ENCODE results near the gene RC3H2. TPM values are rescaled to one million over a fixed set of nuclear protein-coding genes. Genes with fewer than 3 reads are reported as not detected.

Gene RC3H2, protein sequence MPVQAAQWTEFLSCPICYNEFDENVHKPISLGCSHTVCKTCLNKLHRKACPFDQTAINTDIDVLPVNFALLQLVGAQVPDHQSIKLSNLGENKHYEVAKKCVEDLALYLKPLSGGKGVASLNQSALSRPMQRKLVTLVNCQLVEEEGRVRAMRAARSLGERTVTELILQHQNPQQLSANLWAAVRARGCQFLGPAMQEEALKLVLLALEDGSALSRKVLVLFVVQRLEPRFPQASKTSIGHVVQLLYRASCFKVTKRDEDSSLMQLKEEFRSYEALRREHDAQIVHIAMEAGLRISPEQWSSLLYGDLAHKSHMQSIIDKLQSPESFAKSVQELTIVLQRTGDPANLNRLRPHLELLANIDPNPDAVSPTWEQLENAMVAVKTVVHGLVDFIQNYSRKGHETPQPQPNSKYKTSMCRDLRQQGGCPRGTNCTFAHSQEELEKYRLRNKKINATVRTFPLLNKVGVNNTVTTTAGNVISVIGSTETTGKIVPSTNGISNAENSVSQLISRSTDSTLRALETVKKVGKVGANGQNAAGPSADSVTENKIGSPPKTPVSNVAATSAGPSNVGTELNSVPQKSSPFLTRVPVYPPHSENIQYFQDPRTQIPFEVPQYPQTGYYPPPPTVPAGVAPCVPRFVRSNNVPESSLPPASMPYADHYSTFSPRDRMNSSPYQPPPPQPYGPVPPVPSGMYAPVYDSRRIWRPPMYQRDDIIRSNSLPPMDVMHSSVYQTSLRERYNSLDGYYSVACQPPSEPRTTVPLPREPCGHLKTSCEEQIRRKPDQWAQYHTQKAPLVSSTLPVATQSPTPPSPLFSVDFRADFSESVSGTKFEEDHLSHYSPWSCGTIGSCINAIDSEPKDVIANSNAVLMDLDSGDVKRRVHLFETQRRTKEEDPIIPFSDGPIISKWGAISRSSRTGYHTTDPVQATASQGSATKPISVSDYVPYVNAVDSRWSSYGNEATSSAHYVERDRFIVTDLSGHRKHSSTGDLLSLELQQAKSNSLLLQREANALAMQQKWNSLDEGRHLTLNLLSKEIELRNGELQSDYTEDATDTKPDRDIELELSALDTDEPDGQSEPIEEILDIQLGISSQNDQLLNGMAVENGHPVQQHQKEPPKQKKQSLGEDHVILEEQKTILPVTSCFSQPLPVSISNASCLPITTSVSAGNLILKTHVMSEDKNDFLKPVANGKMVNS
- 71.7 TPM for total RNA-seq (ENCODE audit: unreplicated experiment)
- long read RNA-seq, partial matches to known transcripts = 1 of 1 reads
- long read RNA-seq, other reads (novel, unspliced or antisense) = 0 of 1 reads

DNA sequence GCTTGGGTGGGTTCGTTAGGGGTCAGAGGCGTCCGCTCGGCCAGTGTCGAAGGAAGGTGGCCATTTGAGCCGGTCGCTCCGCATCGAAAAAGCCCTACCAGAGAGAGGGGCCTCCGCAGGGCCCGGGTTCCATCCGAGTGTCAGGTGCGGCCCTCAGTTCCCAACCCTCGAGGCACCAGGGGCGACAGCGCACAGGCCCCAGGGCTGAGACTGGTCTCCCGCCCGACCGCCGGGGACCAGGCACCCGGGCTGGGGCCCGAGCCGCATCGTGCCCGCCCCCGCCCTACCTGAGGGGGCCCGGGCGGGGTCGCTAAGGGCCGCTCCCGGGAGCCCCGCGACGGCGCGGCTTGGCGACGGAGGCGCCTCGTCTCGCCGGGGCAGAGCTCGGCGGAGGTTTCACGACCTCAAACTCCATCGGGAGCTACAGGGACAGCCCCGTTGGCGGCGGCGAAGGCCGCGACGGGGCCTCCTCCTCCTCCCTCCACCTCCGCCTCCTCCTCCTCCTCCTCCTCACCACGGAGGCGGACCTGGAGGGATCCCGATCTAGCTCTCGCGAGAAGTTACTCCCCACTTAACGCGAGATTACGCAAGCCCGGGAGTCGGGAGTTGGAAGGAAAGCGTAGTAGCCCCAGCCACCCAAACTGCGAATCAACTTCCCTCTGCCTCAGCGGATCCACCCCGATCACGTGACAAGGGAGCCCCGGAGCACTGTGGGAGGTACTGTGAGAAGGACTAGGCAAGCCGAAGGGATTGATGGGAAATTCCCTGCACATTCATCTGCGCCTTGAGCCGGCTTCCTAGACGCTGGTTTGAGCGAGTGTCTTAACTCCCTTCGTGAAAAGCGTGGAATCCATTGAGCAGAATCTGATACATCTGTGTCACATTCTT, at the start of gene RC3H2:
Gene RC3H2, minus strand, starts transcription at position 537 of the 888 bp plus-strand sequence. CDS start 7,850 bp downstream, outside the sequence.
- peak within 1 kb of the TSS; percentile 95 for H3K4me3 Mint-ChIP-seq (ENCODE audit: unreplicated experiment)
- TF ChIP-seq, protein P1, sequence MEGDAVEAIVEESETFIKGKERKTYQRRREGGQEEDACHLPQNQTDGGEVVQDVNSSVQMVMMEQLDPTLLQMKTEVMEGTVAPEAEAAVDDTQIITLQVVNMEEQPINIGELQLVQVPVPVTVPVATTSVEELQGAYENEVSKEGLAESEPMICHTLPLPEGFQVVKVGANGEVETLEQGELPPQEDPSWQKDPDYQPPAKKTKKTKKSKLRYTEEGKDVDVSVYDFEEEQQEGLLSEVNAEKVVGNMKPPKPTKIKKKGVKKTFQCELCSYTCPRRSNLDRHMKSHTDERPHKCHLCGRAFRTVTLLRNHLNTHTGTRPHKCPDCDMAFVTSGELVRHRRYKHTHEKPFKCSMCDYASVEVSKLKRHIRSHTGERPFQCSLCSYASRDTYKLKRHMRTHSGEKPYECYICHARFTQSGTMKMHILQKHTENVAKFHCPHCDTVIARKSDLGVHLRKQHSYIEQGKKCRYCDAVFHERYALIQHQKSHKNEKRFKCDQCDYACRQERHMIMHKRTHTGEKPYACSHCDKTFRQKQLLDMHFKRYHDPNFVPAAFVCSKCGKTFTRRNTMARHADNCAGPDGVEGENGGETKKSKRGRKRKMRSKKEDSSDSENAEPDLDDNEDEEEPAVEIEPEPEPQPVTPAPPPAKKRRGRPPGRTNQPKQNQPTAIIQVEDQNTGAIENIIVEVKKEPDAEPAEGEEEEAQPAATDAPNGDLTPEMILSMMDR (IDR thresholded peaks at IDR 0.05; ENCODE audit: partially characterized antibody, unreplicated experiment) = no peak
- H3K36me3 Mint-ChIP-seq (ENCODE audit: unreplicated experiment) = no peaks in the 10 kb centered on the region
- peak within 1 kb of the TSS; percentile 95 for H3K27ac Mint-ChIP-seq (ENCODE audit: unreplicated experiment)
- peak; percentile 98 for DNase-seq
- H3K4me1 Mint-ChIP-seq (ENCODE audit: low read depth, unreplicated experiment) = peaks cover 4% of the 10 kb centered on the region
- peaks cover 6% of the 10 kb centered on the region for H3K27me3 Mint-ChIP-seq (ENCODE audit: unreplicated experiment)
- peaks cover 9% of the 10 kb centered on the region for H3K9me3 Mint-ChIP-seq (ENCODE audit: unreplicated experiment)

DNA sequence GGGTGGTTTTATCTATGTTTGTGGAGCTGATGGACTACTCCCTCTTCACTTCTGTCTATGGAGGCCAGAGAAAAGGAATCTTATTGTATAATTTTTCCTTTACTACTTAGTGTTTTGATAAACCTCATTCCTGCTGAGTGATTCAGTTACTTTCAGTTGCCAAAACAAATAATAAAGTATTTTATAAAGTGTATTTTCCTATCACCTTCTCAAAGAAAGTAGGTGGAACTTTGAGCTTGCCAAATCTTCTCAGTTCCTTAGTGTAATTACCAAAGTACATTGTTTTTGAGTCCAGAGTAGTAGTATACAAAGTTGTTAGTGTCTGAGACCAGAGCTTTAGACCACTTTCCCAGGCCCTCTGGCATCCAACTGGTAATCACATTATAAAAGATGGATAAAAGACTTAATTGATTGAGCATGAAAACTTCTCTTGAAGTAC, 49.1 kb upstream of the RC3H2 start:
- TF ChIP-seq, protein P1 (IDR thresholded peaks at IDR 0.05; ENCODE audit: partially characterized antibody, unreplicated experiment) = no peak
- H3K27ac Mint-ChIP-seq (ENCODE audit: unreplicated experiment) = no peak overlapping the region
- H3K9me3 Mint-ChIP-seq (ENCODE audit: unreplicated experiment) = no peaks in the 10 kb centered on the region
- H3K4me1 Mint-ChIP-seq (ENCODE audit: low read depth, unreplicated experiment) = peaks cover 6% of the 10 kb centered on the region
- H3K4me3 Mint-ChIP-seq (ENCODE audit: unreplicated experiment) = no peak overlapping the region
- no peak for DNase-seq
- peaks cover 5% of the 10 kb centered on the region for H3K36me3 Mint-ChIP-seq (ENCODE audit: unreplicated experiment)
- H3K27me3 Mint-ChIP-seq (ENCODE audit: unreplicated experiment) = no peaks in the 10 kb centered on the region

DNA sequence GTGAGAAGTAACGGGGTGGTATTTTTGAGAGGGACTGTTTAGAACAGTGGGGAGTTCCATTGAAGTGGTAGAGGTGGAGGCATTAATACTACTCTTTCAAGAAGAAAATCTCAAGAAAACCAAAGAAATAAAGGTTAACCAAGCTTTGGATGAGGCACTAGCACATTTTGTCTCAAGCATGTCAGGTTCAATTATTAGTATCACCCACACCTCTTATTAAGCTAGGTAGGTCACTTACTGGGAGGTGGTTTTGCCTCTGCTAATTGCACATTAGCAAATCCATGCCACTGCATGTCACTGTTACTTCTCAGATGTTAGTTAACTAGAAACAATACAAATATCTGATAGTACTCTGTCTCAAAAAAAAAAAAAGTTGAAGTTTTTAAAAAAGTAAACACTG, 45.9 kb upstream of the RC3H2 start:
- no peak overlapping the region for H3K27ac Mint-ChIP-seq (ENCODE audit: unreplicated experiment)
- H3K27me3 Mint-ChIP-seq (ENCODE audit: unreplicated experiment) = no peaks in the 10 kb centered on the region
- no peaks in the 10 kb centered on the region for H3K9me3 Mint-ChIP-seq (ENCODE audit: unreplicated experiment)
- no peak overlapping the region for H3K4me3 Mint-ChIP-seq (ENCODE audit: unreplicated experiment)
- H3K36me3 Mint-ChIP-seq (ENCODE audit: unreplicated experiment) = no peaks in the 10 kb centered on the region
- DNase-seq = no peak
- H3K4me1 Mint-ChIP-seq (ENCODE audit: low read depth, unreplicated experiment) = peaks cover 6% of the 10 kb centered on the region
- TF ChIP-seq, protein P1 (IDR thresholded peaks at IDR 0.05; ENCODE audit: partially characterized antibody, unreplicated experiment) = no peak

DNA sequence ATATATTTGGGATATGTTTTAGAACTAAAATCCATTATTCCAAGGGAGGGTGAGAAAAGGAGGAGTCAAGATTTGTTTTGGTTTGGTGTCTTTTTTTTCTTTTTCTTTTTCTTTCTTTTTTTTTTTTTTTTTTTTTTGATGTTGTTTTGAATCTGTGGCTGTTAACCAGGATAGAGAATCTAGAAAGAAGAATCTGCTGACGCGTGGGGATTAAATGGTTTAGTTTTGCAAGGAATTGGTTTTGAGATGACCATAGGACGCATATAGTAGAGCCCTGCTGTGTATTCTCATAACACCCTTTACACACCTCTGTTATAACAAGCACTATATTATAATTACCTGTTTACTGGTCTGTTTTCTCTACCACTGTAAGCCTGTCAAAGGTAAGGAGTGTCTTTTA, 45.1 kb upstream of the RC3H2 start:
- H3K36me3 Mint-ChIP-seq (ENCODE audit: unreplicated experiment) = no peaks in the 10 kb centered on the region
- no peak overlapping the region for H3K27ac Mint-ChIP-seq (ENCODE audit: unreplicated experiment)
- H3K9me3 Mint-ChIP-seq (ENCODE audit: unreplicated experiment) = no peaks in the 10 kb centered on the region
- no peak overlapping the region for H3K4me3 Mint-ChIP-seq (ENCODE audit: unreplicated experiment)
- no peak for DNase-seq
- H3K4me1 Mint-ChIP-seq (ENCODE audit: low read depth, unreplicated experiment) = peaks cover 6% of the 10 kb centered on the region
- TF ChIP-seq, protein P1 (IDR thresholded peaks at IDR 0.05; ENCODE audit: partially characterized antibody, unreplicated experiment) = no peak
- no peaks in the 10 kb centered on the region for H3K27me3 Mint-ChIP-seq (ENCODE audit: unreplicated experiment)
